Gastroesophageal sphincter (tissue), 2 donors: ENCODE results near the gene NR2F2.

Experiments used
- POLR2A ChIP-seq, 2 donors: fragments of 450-650 bp; IDR thresholded peaks; one replicate each; pipeline ENCODE4 v1.6.1; 2017; ENCODE audit warnings: antibody characterized with exemption in 2 of 2, mild to moderate bottlenecking in 2 of 2, moderate library complexity in 1 of 2
- POLR2AphosphoS5 ChIP-seq: sonication (generic); formaldehyde crosslinking; IDR thresholded peaks from one replicate; pipeline ENCODE4 v1.6.1; 2017; ENCODE audit warnings: antibody characterized with exemption

GRCh38 chr15:96293441-96293840 lies 37.1 kb upstream of the NR2F2 start:
- no peak for TF ChIP-seq POLR2A (IDR thresholded peaks at IDR 0.05)
- TF ChIP-seq POLR2AphosphoS5: no peak
